ENCODE data around the gene SYVN1.
"Not testable (repeated sequence)": the region's sequence is repeated elsewhere in the genome, so short reads cannot be mapped to it uniquely, and the experiment has no call there.

The SYVN1 gene

GRCh38 chr11:65134240-65134951 lies at the start of gene SYVN1:
SYVN1 (minus strand) TSS chr11:65134519; CDS start chr11:65133601, 918 bp downstream.
- DNase-seq (ENCODE audit: low read depth in 3 of 3, low spot score in 1 of 3): peak; percentile 76 to 84 (median 78)

GRCh38 chr11:65183201-65183891 lies 49.0 kb upstream of the SYVN1 start:
- DNase-seq (ENCODE audit: low read depth in 3 of 3, low spot score in 1 of 3): no peak

GRCh38 chr11:65182258-65183170 lies 48.2 kb upstream of the SYVN1 start:
- DNase-seq (ENCODE audit: low read depth in 3 of 3, low spot score in 1 of 3): no peak

- peak; percentile 32 to 54 (median 38) for DNase-seq (ENCODE audit: low read depth in 3 of 3, low spot score in 1 of 3)
Measured at GRCh38 chr11:65181569-65182257, 47.4 kb upstream of the SYVN1 start, which contains the start of gene CAPN1. CAPN1 (plus strand) TSS chr11:65181928; CDS start chr11:65182702, 774 bp downstream.

GRCh38 chr11:65180877-65181568 lies 46.7 kb upstream of the SYVN1 start:
- DNase-seq (ENCODE audit: low read depth in 3 of 3, low spot score in 1 of 3): peak in 1 of 3 donors; percentile 39

- not testable (repeated sequence) for DNase-seq (ENCODE audit: low read depth in 3 of 3, low spot score in 1 of 3)
Measured at GRCh38 chr11:65174571-65175010, 40.3 kb upstream of the SYVN1 start.

GRCh38 chr11:65172600-65172999 lies 38.3 kb upstream of the SYVN1 start:
- DNase-seq (ENCODE audit: low read depth in 3 of 3, low spot score in 1 of 3): no peak

GRCh38 chr11:65170058-65170534 lies 35.8 kb upstream of the SYVN1 start, which contains the start of gene SPDYC:
SPDYC (plus strand) TSS chr11:65170233; CDS start chr11:65171358, 1,125 bp downstream.
- no peak for DNase-seq (ENCODE audit: low read depth in 3 of 3, low spot score in 1 of 3)

- no peak for DNase-seq (ENCODE audit: low read depth in 3 of 3, low spot score in 1 of 3)
Measured at GRCh38 chr11:65169164-65169641, 34.9 kb upstream of the SYVN1 start.

- no peak for DNase-seq (ENCODE audit: low read depth in 3 of 3, low spot score in 1 of 3)
Measured at GRCh38 chr11:65167656-65168055, 33.3 kb upstream of the SYVN1 start.

- DNase-seq (ENCODE audit: low read depth in 3 of 3, low spot score in 1 of 3): no peak
Measured at GRCh38 chr11:65166893-65167292, 32.6 kb upstream of the SYVN1 start.

GRCh38 chr11:65165410-65166317 lies 31.3 kb upstream of the SYVN1 start:
- no peak for DNase-seq (ENCODE audit: low read depth in 3 of 3, low spot score in 1 of 3)

GRCh38 chr11:65163684-65164083 lies 29.4 kb upstream of the SYVN1 start:
- no peak for DNase-seq (ENCODE audit: low read depth in 3 of 3, low spot score in 1 of 3)

- no peak for DNase-seq (ENCODE audit: low read depth in 3 of 3, low spot score in 1 of 3)
Measured at GRCh38 chr11:65160643-65161042, 26.3 kb upstream of the SYVN1 start.

GRCh38 chr11:65159012-65159411 lies 24.7 kb upstream of the SYVN1 start:
- no peak for DNase-seq (ENCODE audit: low read depth in 3 of 3, low spot score in 1 of 3)

GRCh38 chr11:65157336-65157735 lies 23.0 kb upstream of the SYVN1 start:
- no peak for DNase-seq (ENCODE audit: low read depth in 3 of 3, low spot score in 1 of 3)

GRCh38 chr11:65156926-65157325 lies 22.6 kb upstream of the SYVN1 start:
- no peak for DNase-seq (ENCODE audit: low read depth in 3 of 3, low spot score in 1 of 3)

- DNase-seq (ENCODE audit: low read depth in 3 of 3, low spot score in 1 of 3): no peak
Measured at GRCh38 chr11:65156256-65156655, 21.9 kb upstream of the SYVN1 start.

GRCh38 chr11:65152122-65152521 lies 17.8 kb upstream of the SYVN1 start:
- no peak for DNase-seq (ENCODE audit: low read depth in 3 of 3, low spot score in 1 of 3)
